ENCODE measurements around the gene DNAH1.
"Not testable (repeated sequence)": the region's sequence is repeated elsewhere in the genome, so short reads cannot be mapped to it uniquely, and the experiment has no call there.

The DNAH1 gene

GRCh38 chr3:52278510-52279069, 37.5 kb upstream of the DNAH1 start, which contains the start of gene WDR82:
TSS of gene WDR82 (minus strand) at chr3:52278649. CDS start at chr3:52278361, 288 bp downstream.
- H3K9ac ChIP-seq (ENCODE audit: low read depth in 1 of 2, low read length in 2 of 2) = peak within 1 kb of the TSS; percentile 98 to 99
- H3K27ac ChIP-seq (ENCODE audit: low read depth in 2 of 2, low read length in 2 of 2) = peak within 1 kb of the TSS; percentile 99
- peaks cover 0 to 8% of the 10 kb centered on the region in 2 donors for H3K36me3 ChIP-seq (ENCODE audit: control insufficient read depth in 2 of 2, insufficient read depth in 2 of 2, low read length in 2 of 2)
- H3K27me3 ChIP-seq (ENCODE audit: control insufficient read depth in 2 of 2, insufficient read depth in 2 of 2, low read length in 2 of 2) = no peaks in the 10 kb centered on the region
- no peaks in the 10 kb centered on the region for H3K9me3 ChIP-seq (ENCODE audit: control insufficient read depth in 2 of 2, low read length in 2 of 2)
- peaks cover 14 to 24% of the 10 kb centered on the region in 2 donors for H3K4me1 ChIP-seq (ENCODE audit: control insufficient read depth in 2 of 2, insufficient read depth in 2 of 2, low read length in 2 of 2)
- H3K4me3 ChIP-seq (ENCODE audit: low read length in 2 of 2) = peak within 1 kb of the TSS; percentile 96 to 97

DNA sequence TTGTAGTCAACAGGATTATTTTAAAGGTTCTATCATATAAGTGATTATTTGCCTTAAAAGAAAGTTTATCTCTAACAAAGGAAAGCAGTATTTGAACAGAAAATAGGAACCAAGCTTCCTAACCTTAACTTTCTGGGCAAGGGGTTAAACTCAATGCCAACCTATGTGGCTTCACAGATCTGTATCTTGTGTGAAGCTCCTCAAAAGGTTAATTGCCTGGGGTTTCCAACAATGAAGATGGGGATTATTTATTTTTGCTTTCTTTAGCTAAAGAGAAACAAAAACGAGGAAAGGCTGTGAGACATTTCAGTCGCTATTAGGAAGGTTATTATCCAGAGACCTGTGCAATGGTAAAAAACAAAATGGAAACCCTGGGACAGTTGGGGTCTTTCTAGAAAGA, 36.5 kb upstream of the DNAH1 start:
- Histone ChIP-seq H3K27me3 (ENCODE audit: control insufficient read depth in 2 of 2, insufficient read depth in 2 of 2, low read length in 2 of 2) (no peaks in the 10 kb centered on the region), H3K4me1 (ENCODE audit: control insufficient read depth in 2 of 2, insufficient read depth in 2 of 2, low read length in 2 of 2) (peaks cover 17 to 27% of the 10 kb centered on the region in 2 donors), H3K9me3 (ENCODE audit: control insufficient read depth in 2 of 2, low read length in 2 of 2) (no peaks in the 10 kb centered on the region), H3K36me3 (ENCODE audit: control insufficient read depth in 2 of 2, insufficient read depth in 2 of 2, low read length in 2 of 2) (peaks cover 0 to 1% of the 10 kb centered on the region in 2 donors), H3K27ac (ENCODE audit: low read depth in 2 of 2, low read length in 2 of 2) (peak overlapping the region; percentile 19 to 99), H3K4me3 (ENCODE audit: low read length in 2 of 2) (peak overlapping the region in 1 of 2 donors; percentile 97), H3K9ac (ENCODE audit: low read depth in 1 of 2, low read length in 2 of 2) (peak overlapping the region; percentile 35 to 99)

- no peaks in the 10 kb centered on the region for H3K27me3 ChIP-seq (ENCODE audit: control insufficient read depth in 2 of 2, insufficient read depth in 2 of 2, low read length in 2 of 2)
- H3K9me3 ChIP-seq (ENCODE audit: control insufficient read depth in 2 of 2, low read length in 2 of 2) = no peaks in the 10 kb centered on the region
- peak overlapping the region; percentile 19 to 99 for H3K27ac ChIP-seq (ENCODE audit: low read depth in 2 of 2, low read length in 2 of 2)
- peaks cover 21 to 28% of the 10 kb centered on the region in 2 donors for H3K4me1 ChIP-seq (ENCODE audit: control insufficient read depth in 2 of 2, insufficient read depth in 2 of 2, low read length in 2 of 2)
- H3K4me3 ChIP-seq (ENCODE audit: low read length in 2 of 2) = no peak overlapping the region
- peak overlapping the region in 1 of 2 donors; percentile 35 for H3K9ac ChIP-seq (ENCODE audit: low read depth in 1 of 2, low read length in 2 of 2)
- H3K36me3 ChIP-seq (ENCODE audit: control insufficient read depth in 2 of 2, insufficient read depth in 2 of 2, low read length in 2 of 2) = no peaks in the 10 kb centered on the region
Observed at GRCh38 chr3:52280050-52280461, 36.1 kb upstream of the DNAH1 start.

DNA sequence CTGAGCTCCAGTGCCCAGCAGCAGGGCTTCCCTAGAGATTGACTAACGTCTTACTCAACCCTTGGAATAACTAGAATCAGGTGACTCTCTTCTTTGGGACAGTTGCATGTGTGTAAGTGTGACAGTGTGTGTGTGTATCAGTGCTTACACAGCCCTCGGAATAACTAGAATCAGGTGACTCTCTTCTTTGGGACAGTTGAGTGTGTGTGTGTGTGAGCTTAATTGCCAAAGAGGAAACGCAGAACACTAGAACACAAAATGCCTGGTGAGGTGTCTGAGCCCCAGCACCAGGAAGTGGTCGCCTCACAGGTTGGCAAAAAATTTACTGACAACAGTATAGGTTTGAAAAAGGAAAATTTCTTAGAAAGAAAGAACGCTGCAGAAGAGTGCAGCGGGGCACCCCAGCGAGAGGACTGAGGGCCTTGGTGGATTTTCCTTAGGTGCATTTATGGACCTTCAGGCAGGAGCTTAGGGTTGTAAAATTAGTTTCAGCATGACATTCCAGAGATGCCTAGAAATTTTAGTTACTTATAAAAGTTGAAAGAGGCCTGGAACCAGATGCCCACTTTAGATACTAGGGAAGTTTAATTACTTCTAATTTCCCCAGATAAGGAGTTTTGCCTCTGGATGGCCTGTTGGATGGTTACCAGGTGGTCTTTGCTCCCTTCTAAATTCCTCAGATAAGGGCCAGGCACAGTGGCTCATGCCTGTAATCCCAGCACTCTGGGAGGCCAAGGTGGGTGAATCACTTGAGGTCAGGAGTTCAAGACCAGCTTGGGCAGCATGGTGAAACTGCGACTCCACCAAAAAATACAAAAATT, 33.9 kb upstream of the DNAH1 start:
- Histone ChIP-seq H3K9me3 (ENCODE audit: control insufficient read depth in 2 of 2, low read length in 2 of 2) (no peaks in the 10 kb centered on the region), H3K27ac (ENCODE audit: low read depth in 2 of 2, low read length in 2 of 2) (peak overlapping the region; percentile 19 to 67), H3K9ac (ENCODE audit: low read depth in 1 of 2, low read length in 2 of 2) (no peak overlapping the region), H3K36me3 (ENCODE audit: control insufficient read depth in 2 of 2, insufficient read depth in 2 of 2, low read length in 2 of 2) (no peaks in the 10 kb centered on the region), H3K4me3 (ENCODE audit: low read length in 2 of 2) (no peak overlapping the region), H3K4me1 (ENCODE audit: control insufficient read depth in 2 of 2, insufficient read depth in 2 of 2, low read length in 2 of 2) (peaks cover 22 to 23% of the 10 kb centered on the region in 2 donors), H3K27me3 (ENCODE audit: control insufficient read depth in 2 of 2, insufficient read depth in 2 of 2, low read length in 2 of 2) (no peaks in the 10 kb centered on the region)

GRCh38 chr3:52283306-52283705, 32.8 kb upstream of the DNAH1 start:
- no peak overlapping the region for H3K4me3 ChIP-seq (ENCODE audit: low read length in 2 of 2)
- H3K4me1 ChIP-seq (ENCODE audit: control insufficient read depth in 2 of 2, insufficient read depth in 2 of 2, low read length in 2 of 2) = peaks cover 23 to 25% of the 10 kb centered on the region in 2 donors
- H3K27ac ChIP-seq (ENCODE audit: low read depth in 2 of 2, low read length in 2 of 2) = no peak overlapping the region
- H3K9me3 ChIP-seq (ENCODE audit: control insufficient read depth in 2 of 2, low read length in 2 of 2) = no peaks in the 10 kb centered on the region
- H3K36me3 ChIP-seq (ENCODE audit: control insufficient read depth in 2 of 2, insufficient read depth in 2 of 2, low read length in 2 of 2) = no peaks in the 10 kb centered on the region
- H3K9ac ChIP-seq (ENCODE audit: low read depth in 1 of 2, low read length in 2 of 2) = peak overlapping the region in 1 of 2 donors; percentile 9
- no peaks in the 10 kb centered on the region for H3K27me3 ChIP-seq (ENCODE audit: control insufficient read depth in 2 of 2, insufficient read depth in 2 of 2, low read length in 2 of 2)

DNA sequence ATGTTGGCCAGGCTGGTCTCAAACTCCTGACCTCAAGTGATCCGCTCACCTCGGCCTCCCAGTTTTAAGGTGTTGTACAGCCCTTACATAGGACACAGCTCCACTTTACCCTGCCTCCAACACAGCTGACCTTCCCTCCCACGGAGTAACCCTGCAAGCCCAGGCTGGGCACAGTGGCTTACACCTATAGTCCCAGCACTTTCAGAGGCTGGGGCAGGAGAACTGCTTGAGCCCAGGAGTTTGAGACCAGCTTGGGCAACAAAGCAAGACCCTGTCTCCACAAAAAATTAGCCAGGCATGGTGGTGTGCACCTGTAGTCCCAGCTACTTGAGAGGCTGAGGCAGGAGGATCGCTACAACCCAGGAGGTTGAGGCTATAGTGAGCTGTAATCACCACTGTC, 32.1 kb upstream of the DNAH1 start:
- H3K4me1 ChIP-seq (ENCODE audit: control insufficient read depth in 2 of 2, insufficient read depth in 2 of 2, low read length in 2 of 2) = peaks cover 29 to 31% of the 10 kb centered on the region in 2 donors
- not testable (repeated sequence) for H3K9me3 ChIP-seq (ENCODE audit: control insufficient read depth in 2 of 2, low read length in 2 of 2); H3K27me3 ChIP-seq (ENCODE audit: control insufficient read depth in 2 of 2, insufficient read depth in 2 of 2, low read length in 2 of 2); H3K36me3 ChIP-seq (ENCODE audit: control insufficient read depth in 2 of 2, insufficient read depth in 2 of 2, low read length in 2 of 2); H3K4me3 ChIP-seq (ENCODE audit: low read length in 2 of 2)
- H3K27ac ChIP-seq (ENCODE audit: low read depth in 2 of 2, low read length in 2 of 2) = peak overlapping the region in 1 of 2 donors; percentile 38
- H3K9ac ChIP-seq (ENCODE audit: low read depth in 1 of 2, low read length in 2 of 2) = peak overlapping the region in 1 of 2 donors; percentile 32

GRCh38 chr3:52286777-52287110, 29.4 kb upstream of the DNAH1 start:
- Histone ChIP-seq H3K27ac (ENCODE audit: low read depth in 2 of 2, low read length in 2 of 2) (peak overlapping the region; percentile 100), H3K4me3 (ENCODE audit: low read length in 2 of 2) (peak overlapping the region; percentile 96 to 98), H3K36me3 (ENCODE audit: control insufficient read depth in 2 of 2, insufficient read depth in 2 of 2, low read length in 2 of 2) (peaks cover 0 to 5% of the 10 kb centered on the region in 2 donors), H3K4me1 (ENCODE audit: control insufficient read depth in 2 of 2, insufficient read depth in 2 of 2, low read length in 2 of 2) (peaks cover 43 to 53% of the 10 kb centered on the region in 2 donors), H3K9ac (ENCODE audit: low read depth in 1 of 2, low read length in 2 of 2) (peak overlapping the region; percentile 97 to 100), H3K9me3 (ENCODE audit: control insufficient read depth in 2 of 2, low read length in 2 of 2) (no peaks in the 10 kb centered on the region), H3K27me3 (ENCODE audit: control insufficient read depth in 2 of 2, insufficient read depth in 2 of 2, low read length in 2 of 2) (no peaks in the 10 kb centered on the region)

DNA sequence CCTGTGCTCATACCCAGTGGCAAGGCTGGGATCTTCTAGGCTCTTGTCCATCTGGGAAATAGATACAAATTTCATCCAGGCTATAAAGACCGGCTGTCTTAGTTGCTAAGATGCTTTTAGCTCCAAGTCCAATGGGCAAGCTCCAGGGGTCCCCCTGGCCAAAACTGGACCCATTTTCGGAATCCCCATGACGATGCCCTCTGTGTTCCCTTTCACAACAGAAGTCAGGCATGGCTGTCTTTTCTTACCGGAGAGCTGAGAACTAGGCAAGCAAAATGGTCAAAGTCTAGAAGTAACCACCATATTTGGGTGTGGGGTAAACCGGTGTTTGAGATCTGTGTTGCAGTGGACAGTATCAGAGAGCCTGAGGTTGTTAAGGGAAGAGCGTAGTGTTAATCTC, 27.4 kb upstream of the DNAH1 start:
- Histone ChIP-seq H3K36me3 (ENCODE audit: control insufficient read depth in 2 of 2, insufficient read depth in 2 of 2, low read length in 2 of 2) (peaks cover 12 to 22% of the 10 kb centered on the region in 2 donors), H3K27me3 (ENCODE audit: control insufficient read depth in 2 of 2, insufficient read depth in 2 of 2, low read length in 2 of 2) (no peaks in the 10 kb centered on the region), H3K4me1 (ENCODE audit: control insufficient read depth in 2 of 2, insufficient read depth in 2 of 2, low read length in 2 of 2) (peaks cover 44 to 53% of the 10 kb centered on the region in 2 donors), H3K27ac (ENCODE audit: low read depth in 2 of 2, low read length in 2 of 2) (peak overlapping the region; percentile 100), H3K9me3 (ENCODE audit: control insufficient read depth in 2 of 2, low read length in 2 of 2) (no peaks in the 10 kb centered on the region), H3K9ac (ENCODE audit: low read depth in 1 of 2, low read length in 2 of 2) (peak overlapping the region in 1 of 2 donors; percentile 97), H3K4me3 (ENCODE audit: low read length in 2 of 2) (peak overlapping the region; percentile 53 to 98)

DNA sequence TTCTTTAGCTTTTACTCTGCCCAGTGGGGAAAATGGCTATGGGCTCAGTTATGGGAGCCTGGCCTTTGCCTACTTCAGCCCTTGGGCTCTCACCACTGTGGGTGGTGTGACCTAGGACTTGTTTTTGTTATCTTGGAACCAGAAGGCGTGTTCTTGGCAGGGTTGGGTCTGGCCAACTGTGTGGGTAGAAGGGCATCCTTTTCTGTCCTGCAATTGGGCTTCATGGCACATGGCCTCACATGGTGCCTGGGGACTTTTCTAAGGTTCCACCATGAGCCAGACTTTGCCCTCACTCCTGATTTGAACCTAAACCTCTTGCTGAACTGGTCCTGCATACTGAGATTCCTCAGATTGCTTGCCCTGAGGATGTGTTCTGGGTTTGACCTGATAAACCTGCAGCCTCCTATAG, 26.8 kb upstream of the DNAH1 start:
- Histone ChIP-seq H3K9me3 (ENCODE audit: control insufficient read depth in 2 of 2, low read length in 2 of 2) (no peaks in the 10 kb centered on the region), H3K9ac (ENCODE audit: low read depth in 1 of 2, low read length in 2 of 2) (peak overlapping the region in 1 of 2 donors; percentile 3), H3K36me3 (ENCODE audit: control insufficient read depth in 2 of 2, insufficient read depth in 2 of 2, low read length in 2 of 2) (peaks cover 12 to 26% of the 10 kb centered on the region in 2 donors), H3K27me3 (ENCODE audit: control insufficient read depth in 2 of 2, insufficient read depth in 2 of 2, low read length in 2 of 2) (no peaks in the 10 kb centered on the region), H3K4me1 (ENCODE audit: control insufficient read depth in 2 of 2, insufficient read depth in 2 of 2, low read length in 2 of 2) (peaks cover 41 to 53% of the 10 kb centered on the region in 2 donors), H3K27ac (ENCODE audit: low read depth in 2 of 2, low read length in 2 of 2) (peak overlapping the region; percentile 100), H3K4me3 (ENCODE audit: low read length in 2 of 2) (peak overlapping the region in 1 of 2 donors; percentile 53)

Measured in mucosa of rectum (tissue), 2 donors.